HG03064 (cell line): ENCODE data around the gene PCED1A.
A peak's percentile ranks its signal among the peaks of the same experiment; 100 is the strongest.

ENCODE experiments used
- ATAC-seq: cut with Tn5 transposase; IDR thresholded peaks from one replicate; pipeline ENCODE4 v1.9.1; 2021; ENCODE audit warnings: low read depth; ENCODE audit not compliant: unreplicated experiment

PCED1A gene

GRCh38 chr20:2840138-2840966 is at the start of gene PCED1A, which contains the start of gene VPS16:
PCED1A (minus strand) TSS chr20:2840655; CDS start chr20:2839912, 743 bp downstream.
VPS16 (plus strand) TSS chr20:2840745; CDS start chr20:2840775, 30 bp downstream.
- peak; percentile 89 for ATAC-seq

- ATAC-seq, result no peak
These were observed 49.3 kb upstream of the PCED1A start for GRCh38 chr20:2889797-2890196.

GRCh38 chr20:2889209-2889608 is 48.8 kb upstream of the PCED1A start:
- no peak for ATAC-seq

- ATAC-seq, result no peak
These were observed 47.9 kb upstream of the PCED1A start for GRCh38 chr20:2888224-2888955.

GRCh38 chr20:2887715-2888114 is 47.3 kb upstream of the PCED1A start:
- no peak for ATAC-seq

GRCh38 chr20:2883726-2884637 is 43.5 kb upstream of the PCED1A start:
- ATAC-seq, result no peak

- ATAC-seq, result no peak
These were observed 40.2 kb upstream of the PCED1A start for GRCh38 chr20:2880650-2881049.

GRCh38 chr20:2879146-2879545 is 38.7 kb upstream of the PCED1A start:
- no peak for ATAC-seq

GRCh38 chr20:2878515-2878914 is 38.1 kb upstream of the PCED1A start:
- ATAC-seq, result no peak

- ATAC-seq, result no peak
These were observed 35.3 kb upstream of the PCED1A start for GRCh38 chr20:2875690-2876203.

GRCh38 chr20:2874456-2874855 is 34.0 kb upstream of the PCED1A start:
- no peak for ATAC-seq

- ATAC-seq, result peak; percentile 41
These were observed 33.2 kb upstream of the PCED1A start for GRCh38 chr20:2873747-2874041.

GRCh38 chr20:2873010-2873746 is 32.7 kb upstream of the PCED1A start, which contains the start of gene PTPRA:
PTPRA (plus strand) TSS chr20:2873481; CDS start chr20:2964278, 90,797 bp downstream.
- peak; percentile 89 for ATAC-seq

- no peak for ATAC-seq
These were observed 32.1 kb upstream of the PCED1A start for GRCh38 chr20:2872459-2873009.

- no peak for ATAC-seq
These were observed 31.4 kb upstream of the PCED1A start for GRCh38 chr20:2871661-2872458.

- no peak for ATAC-seq
These were observed 30.6 kb upstream of the PCED1A start for GRCh38 chr20:2871111-2871465.

- no peak for ATAC-seq
These were observed 28.9 kb upstream of the PCED1A start for GRCh38 chr20:2869381-2869780.

- no peak for ATAC-seq
These were observed 26.8 kb upstream of the PCED1A start for GRCh38 chr20:2867081-2867864.
